HCT116 (cell line): ENCODE measurements around the gene PPIL6. TPM values are rescaled to one million over a fixed set of nuclear protein-coding genes. Genes with fewer than 3 reads are reported as not detected.
"Not testable (repeated sequence)": the region's sequence is repeated elsewhere in the genome, so short reads cannot be mapped to it uniquely, and the experiment has no call there.

Experiments
- ATAC-seq: fragments of 200-7000 bp; cut with Tn5 transposase; 2 replicates; pipeline ENCODE4 v1.9.1; 2020; ENCODE audit warnings: mild to moderate bottlenecking, moderate library complexity
- BruUV-seq: library from RNA; stranded (reverse); fragments of 400-500 nt; replicated peaks from 2 replicates; lab custom pipeline; 2021; lab: Mats Ljungman, UMichigan
- CTCF ChIA-PET: fragments of 300-600 bp; sonication (Branson Sonifier 250); formaldehyde crosslinking; loops from one replicate; lab custom pipeline; 2021; ENCODE audit warnings: antibody characterized with exemption; lab: Charles Lee
- POLR2A ChIA-PET: fragments of 300-600, 350-600 bp; sonication (Branson Sonifier 250); formaldehyde crosslinking; loops from one replicate; lab custom pipeline; 2021; ENCODE audit warnings: antibody characterized with exemption; lab: Charles Lee
- RAD21 ChIA-PET, 2 experiments: fragments of 300-600 bp; sonication (Branson Sonifier 250); formaldehyde crosslinking; loops; one replicate each; lab custom pipeline; 2023; ENCODE audit warnings: low total read pairs in 2 of 2; ENCODE audit not compliant: uncharacterized antibody in 2 of 2, unreplicated experiment in 2 of 2, low non-redundant PET in 1 of 2; lab: Charles Lee
- DNase-seq: peaks from one replicate; pipeline ENCODE4 v3.0.0-alpha.2; 2010; ENCODE audit warnings: low read depth, low spot score
- H2AFZ ChIP-seq: fragments of 200-600 bp; shearing (Covaris generic), sonication (generic); 2 replicates; pipeline ENCODE4 v1.6.1; 2017; ENCODE audit warnings: low read depth, mixed run types, mixed read lengths, antibody characterized with exemption, low read length; ENCODE audit not compliant: poor library complexity, severe bottlenecking
- H3K27ac ChIP-seq: 2 replicates; pipeline ENCODE4 v1.5.1; 2012; ENCODE audit warnings: low read depth, low read length
- H3K27me3 ChIP-seq: fragments of 200-600 bp; sonication (generic); 2 replicates; pipeline ENCODE4 v1.6.1; 2016; ENCODE audit warnings: mixed run types, low read length, mixed read lengths; ENCODE audit not compliant: insufficient read depth
- H3K36me3 ChIP-seq, 2 experiments: fragments of 200-500 bp in 1 of 2; fragments of 200-600 bp in 1 of 2; sonication (Bioruptor generic) in 1 of 2; sonication (generic) in 1 of 2; 2 replicates each; pipeline versions ENCODE4 v1.5.1 to v1.6.1; 2014 to 2016; ENCODE audit warnings: low read length in 2 of 2, inconsistent platforms in 1 of 2, mixed read lengths in 1 of 2, mixed run types in 1 of 2; ENCODE audit not compliant: insufficient read depth in 2 of 2, control insufficient read depth in 1 of 2
- H3K4me1 ChIP-seq, 2 experiments: fragments of 200-600 bp in 1 of 2; sonication (generic) in 1 of 2; 2 replicates each; pipeline versions ENCODE4 v1.5.1 to v1.6.1; 2012 to 2017; ENCODE audit warnings: low read length in 2 of 2, inconsistent platforms in 1 of 2, mild to moderate bottlenecking in 1 of 2, mixed read lengths in 1 of 2, mixed run types in 1 of 2, moderate library complexity in 1 of 2; ENCODE audit not compliant: insufficient read depth in 2 of 2, control insufficient read depth in 1 of 2
- H3K4me2 ChIP-seq: fragments of 200-600 bp; sonication (generic); 2 replicates; pipeline ENCODE4 v1.6.1; 2017; ENCODE audit warnings: mixed run types, low read length, mixed read lengths
- H3K4me3 ChIP-seq, 2 experiments: fragments of 200-600 bp in 1 of 2; sonication (generic) in 1 of 2; replicated peaks in 1 of 2; 2 replicates each; pipeline ENCODE4 v1.5.1; 2011 to 2016; ENCODE audit warnings: low read length in 2 of 2, control low read depth in 1 of 2, low read depth in 1 of 2, mild to moderate bottlenecking in 1 of 2, mixed read lengths in 1 of 2, mixed run types in 1 of 2
- H3K79me2 ChIP-seq: fragments of 200-600 bp; sonication (generic); 2 replicates; pipeline ENCODE4 v1.6.1; 2017; ENCODE audit warnings: mild to moderate bottlenecking, mixed run types, low read length, moderate library complexity, mixed read lengths; ENCODE audit not compliant: insufficient read depth
- H3K9ac ChIP-seq: fragments of 200-600 bp; sonication (generic); 2 replicates; pipeline ENCODE4 v1.6.1; 2016; ENCODE audit warnings: low read length, mixed read lengths
- H3K9me2 ChIP-seq: fragments of 200-600 bp; sonication (generic), shearing (Covaris generic); 2 replicates; pipeline ENCODE4 v1.6.1; 2017; ENCODE audit warnings: mixed run types, mild to moderate bottlenecking, moderate library complexity; ENCODE audit not compliant: insufficient read depth
- H3K9me3 ChIP-seq, 2 experiments: fragments of 200-500 bp in 1 of 2; fragments of 200-600 bp in 1 of 2; sonication (Bioruptor generic) in 1 of 2; sonication (generic) in 1 of 2; 2 replicates each; pipeline ENCODE4 v1.6.1; 2014 to 2017; ENCODE audit warnings: low read length in 2 of 2, mixed read lengths in 2 of 2, inconsistent platforms in 1 of 2, low read depth in 1 of 2, mild to moderate bottlenecking in 1 of 2, mixed run types in 1 of 2, moderate library complexity in 1 of 2; ENCODE audit not compliant: control insufficient read depth in 1 of 2, insufficient read depth in 1 of 2
- H4K20me1 ChIP-seq: fragments of 200-600 bp; sonication (generic), shearing (Covaris generic); 2 replicates; pipeline ENCODE4 v1.6.1; 2017; ENCODE audit warnings: mixed run types, mild to moderate bottlenecking, moderate library complexity; ENCODE audit not compliant: insufficient read depth
- ATF3 ChIP-seq: IDR thresholded peaks from 2 replicates; pipeline ENCODE4 v1.6.1; 2012
- CBX3 ChIP-seq: IDR thresholded peaks from 2 replicates; pipeline ENCODE4 v1.6.1; 2012; ENCODE audit warnings: low read depth
- CEBPB ChIP-seq: IDR thresholded peaks from 2 replicates; pipeline ENCODE4 v1.6.1; 2012; ENCODE audit warnings: low read depth
- EZH2 ChIP-seq: fragments of 200-600 bp; sonication (generic); IDR thresholded peaks from 2 replicates; pipeline ENCODE4 v1.6.1; 2017; ENCODE audit warnings: antibody characterized with exemption, mixed run types
- FOSL1 ChIP-seq: IDR thresholded peaks from 2 replicates; pipeline ENCODE4 v1.6.1; 2012; ENCODE audit warnings: low read depth
- JUND ChIP-seq: IDR thresholded peaks from 2 replicates; pipeline ENCODE4 v1.6.1; 2012
- MAX ChIP-seq: IDR thresholded peaks from 2 replicates; pipeline ENCODE4 v1.6.1; 2012
- POLR2A ChIP-seq: IDR thresholded peaks from 2 replicates; pipeline ENCODE4 v1.7.0; 2011; ENCODE audit warnings: borderline replicate concordance; ENCODE audit not compliant: insufficient read depth, insufficient read length; ENCODE audit errors: extremely low read depth
- RAD21 ChIP-seq: IDR thresholded peaks from 2 replicates; pipeline ENCODE4 v1.6.1; 2012; ENCODE audit warnings: low read depth, mild to moderate bottlenecking
- REST ChIP-seq: IDR thresholded peaks from 2 replicates; pipeline ENCODE4 v1.6.1; 2012; ENCODE audit warnings: low read depth
- SP1 ChIP-seq: IDR thresholded peaks from 2 replicates; pipeline ENCODE4 v1.6.1; 2012; ENCODE audit warnings: low read depth
- SRF ChIP-seq: IDR thresholded peaks from 2 replicates; pipeline ENCODE4 v1.6.1; 2012; ENCODE audit warnings: low read depth
- TCF7L2 ChIP-seq: IDR thresholded peaks from 2 replicates; pipeline ENCODE4 v1.7.0; 2011; ENCODE audit warnings: borderline replicate concordance, inconsistent platforms; ENCODE audit not compliant: insufficient read depth, insufficient read length; ENCODE audit errors: extremely low read depth
- ZBTB33 ChIP-seq: IDR thresholded peaks from 2 replicates; pipeline ENCODE4 v1.6.1; 2011; ENCODE audit warnings: mild to moderate bottlenecking, low read length, moderate library complexity; ENCODE audit not compliant: insufficient replicate concordance; ENCODE audit errors: extremely low read depth
- intact Hi-C: fragments of 100-400 bp; cut with micrococcal nuclease; formaldehyde crosslinking; loops from 2 replicates; pipeline ENCODE4 v1.10.0; 2022
- total RNA-seq: library from RNA; stranded (reverse); gene quantifications from one replicate; pipeline ENCODE4 v1.2.1, GENCODE V29; 2021; ENCODE audit not compliant: unreplicated experiment

The PPIL6 gene
- total RNA-seq, 1 experiment from 2014 or later = 3.3 TPM

- H2AFZ ChIP-seq, ATAC-seq, H3K4me3 ChIP-seq, POLR2A ChIA-PET, H3K27ac ChIP-seq, H3K9me3 ChIP-seq, H3K9me2 ChIP-seq, H4K20me1 ChIP-seq, H3K27me3 ChIP-seq, H3K9ac ChIP-seq, intact Hi-C loops, H3K4me2 ChIP-seq, H3K4me1 ChIP-seq, BruUV-seq, CTCF ChIA-PET, DNase-seq, RAD21 ChIA-PET: not testable (repeated sequence)
- peaks cover 56% of the 10 kb centered on the region for H3K79me2 ChIP-seq
- H3K36me3 ChIP-seq = peaks cover 34 to 40% of the 10 kb centered on the region in 2 experiments
These were observed 75.9 kb downstream of the PPIL6 start for GRCh38 chr6:109364382-109365078.

- Histone ChIP-seq H3K4me2 (no peak overlapping the region), H3K27me3 (no peaks in the 10 kb centered on the region), H3K36me3 (peaks cover 26 to 39% of the 10 kb centered on the region in 2 experiments), H3K4me3 (no peak overlapping the region), H4K20me1 (no peaks in the 10 kb centered on the region; the same call in 1 of the 2 replicates), H3K79me2 (peaks cover 48% of the 10 kb centered on the region), H3K27ac (no peak overlapping the region), H3K9me2 (no peaks in the 10 kb centered on the region), H3K9me3 (no peaks in the 10 kb centered on the region; a peak in 1 of 4 replicates), H3K4me1 (no peaks in the 10 kb centered on the region), H3K9ac (no peak overlapping the region), H2AFZ (no peak overlapping the region)
- ChIA-PET CTCF (no interaction called here), POLR2A (no interaction called here), RAD21 (no interaction called here)
- intact Hi-C loops = no loop called here
- BruUV-seq = no TSS peak
- DNase-seq = no peak
- ATAC-seq = no peak
- no peak for TF ChIP-seq MAX
- TF ChIP-seq JUND = no peak
- no peak for TF ChIP-seq FOSL1
- TF ChIP-seq RAD21 = no peak
- no peak for TF ChIP-seq POLR2A
- TF ChIP-seq SRF = no peak
- TF ChIP-seq REST = no peak
- no peak for TF ChIP-seq ZBTB33
- no peak for TF ChIP-seq SP1
- TF ChIP-seq TCF7L2 = no peak
- TF ChIP-seq EZH2 = no peak
- no peak for TF ChIP-seq CBX3
- no peak for TF ChIP-seq CEBPB
- no peak for TF ChIP-seq ATF3
These were observed 76.7 kb downstream of the PPIL6 start for GRCh38 chr6:109363753-109364152.
